B cell (primary cell): Measurements from ENCODE around the gene PRKX. TPM values are rescaled to one million over a fixed set of nuclear protein-coding genes. Genes with fewer than 3 reads are reported as not detected.

Source experiments
- ATAC-seq: fragments of 200-7000 bp; cut with Tn5 transposase; one replicate; pipeline ENCODE4 v1.10.0; 2021; ENCODE audit warnings: low read depth, mild to moderate bottlenecking, moderate number of reproducible peaks, moderate library complexity
- CTCF ChIA-PET: fragments of 350-600 bp; sonication (Branson Sonifier 250); formaldehyde crosslinking; loops from one replicate; lab custom pipeline; 2021; ENCODE audit warnings: antibody characterized with exemption, inconsistent platforms; lab: Charles Lee
- POLR2A ChIA-PET: fragments of 350-600 bp; sonication (Branson Sonifier 250); formaldehyde crosslinking; loops from one replicate; lab custom pipeline; 2021; ENCODE audit warnings: antibody characterized with exemption; lab: Charles Lee
- DNase-seq: peaks from one replicate; pipeline ENCODE4 v3.0.0; 2013
- H2AFZ ChIP-seq: 2 replicates; pipeline ENCODE4 v1.6.1; 2012; ENCODE audit warnings: mild to moderate bottlenecking, low read depth, low read length; ENCODE audit not compliant: insufficient read depth, poor library complexity, severe bottlenecking
- H3K27ac ChIP-seq, 2 donors: 1 replicate in 1 of 2; 2 replicates in 1 of 2; pipeline ENCODE4 v1.5.1; 2012 to 2013; ENCODE audit warnings: low read length in 2 of 2, mild to moderate bottlenecking in 2 of 2, moderate library complexity in 1 of 2
- H3K27me3 ChIP-seq, 4 experiments: fragments of 200-600 bp in 1 of 4; sonication (generic) in 1 of 4; replicated peaks in 1 of 4; 1 replicate in 2 of 4; 2 replicates in 2 of 4; pipeline versions ENCODE4 v1.6.1 to v1.7.0; 2013 to 2016; ENCODE audit warnings: low read length in 3 of 4, mild to moderate bottlenecking in 2 of 4, mixed read lengths in 1 of 4, moderate library complexity in 1 of 4; ENCODE audit not compliant: insufficient read depth in 4 of 4, control insufficient read depth in 3 of 4; ENCODE audit errors: control extremely low read depth in 1 of 4
- H3K36me3 ChIP-seq, 2 experiments: replicated peaks in 1 of 2; 1 replicate in 1 of 2; 2 replicates in 1 of 2; pipeline versions ENCODE4 v1.6.1 to v1.7.1; 2013; ENCODE audit warnings: low read length in 1 of 2; ENCODE audit not compliant: insufficient read depth in 2 of 2, control insufficient read depth in 1 of 2; ENCODE audit errors: control extremely low read depth in 1 of 2, extremely low read depth in 1 of 2
- H3K4me1 ChIP-seq, 2 donors: fragments of 200-600 bp in 1 of 2; sonication (generic) in 1 of 2; 1 replicate in 1 of 2; 2 replicates in 1 of 2; pipeline versions ENCODE4 v1.5.1 to v1.6.1; 2013 to 2017; ENCODE audit warnings: low read length in 2 of 2; ENCODE audit not compliant: control insufficient read depth in 2 of 2, insufficient read depth in 2 of 2
- H3K4me2 ChIP-seq: replicated peaks from 2 replicates; pipeline ENCODE3; 2012; ENCODE audit warnings: mild to moderate bottlenecking, low read depth, low read length; ENCODE audit not compliant: poor library complexity, severe bottlenecking
- H3K4me3 ChIP-seq, 5 experiments: fragments of 200-600 bp in 1 of 5; sonication (generic) in 1 of 5; 1 replicate in 3 of 5; 2 replicates in 2 of 5; pipeline versions ENCODE4 v1.5.1 to v1.7.0; 2011 to 2016; ENCODE audit warnings: low read length in 4 of 5, mild to moderate bottlenecking in 4 of 5, low read depth in 2 of 5, control low read depth in 1 of 5, moderate library complexity in 1 of 5; ENCODE audit not compliant: insufficient read depth in 1 of 5; ENCODE audit errors: control extremely low read depth in 1 of 5, extremely low read depth in 1 of 5
- H3K79me2 ChIP-seq: fragments of 200-600 bp; sonication (generic); one replicate; pipeline ENCODE4 v1.6.0; 2016; ENCODE audit warnings: low read length; ENCODE audit not compliant: control insufficient read depth, insufficient read depth
- H3K9ac ChIP-seq: fragments of 200-600 bp; sonication (generic); 2 replicates; pipeline ENCODE4 v1.6.1; 2017; ENCODE audit warnings: mild to moderate bottlenecking, low read length, moderate library complexity
- H3K9me3 ChIP-seq, 3 donors: one replicate each; pipeline versions ENCODE4 v1.6.1 to v1.7.1; 2013; ENCODE audit warnings: low read length in 2 of 3; ENCODE audit not compliant: control insufficient read depth in 2 of 3, insufficient read depth in 1 of 3; ENCODE audit errors: control extremely low read depth in 1 of 3
- H4K20me1 ChIP-seq: 2 replicates; pipeline ENCODE4 v1.6.0; 2012; ENCODE audit warnings: mild to moderate bottlenecking, low read length; ENCODE audit not compliant: insufficient read depth, control insufficient read depth, poor library complexity, severe bottlenecking
- H3K27ac Mint-ChIP-seq: one replicate; pipeline ENCODE4 v1.8.0; 2021; ENCODE audit warnings: mixed read lengths
- H3K27me3 Mint-ChIP-seq: one replicate; pipeline ENCODE4 v1.8.0; 2021; ENCODE audit warnings: mixed read lengths
- H3K4me1 Mint-ChIP-seq: one replicate; pipeline ENCODE4 v1.8.0; 2021; ENCODE audit warnings: mixed read lengths
- H3K4me3 Mint-ChIP-seq: one replicate; pipeline ENCODE4 v1.8.0; 2021; ENCODE audit warnings: mixed read lengths
- H3K9me3 Mint-ChIP-seq: one replicate; pipeline ENCODE4 v1.8.0; 2022; ENCODE audit warnings: mixed read lengths; ENCODE audit not compliant: insufficient read depth
- EZH2 ChIP-seq: IDR thresholded peaks from 2 replicates; pipeline ENCODE4 v1.6.1; 2012; ENCODE audit warnings: borderline replicate concordance, low read depth, mild to moderate bottlenecking, moderate library complexity, low read length; ENCODE audit not compliant: insufficient read depth, poor library complexity, severe bottlenecking
- WGBS: methylation state at CpG from one replicate; pipeline ENCODE4 v1.1.5; 2013; ENCODE audit warnings: missing lambda C conversion rate; ENCODE audit not compliant: insufficient coverage; 5-methylcytosine and 5-hydroxymethylcytosine counted together
- intact Hi-C: fragments of 100-400 bp; cut with micrococcal nuclease; formaldehyde crosslinking; loops from one replicate; pipeline ENCODE4 v1.10.0; 2022
- polyA plus RNA-seq: library from polyadenylated mRNA; depleted of rRNA; stranded (reverse); fragments of >200 nt; gene quantifications from 2 replicates; pipeline ENCODE4 v1.2.3, GENCODE V29; 2012
- total RNA-seq, 2 donors: library from RNA; stranded (reverse); fragments of 120-200 nt in 1 of 2; gene quantifications; 1 replicate in 1 of 2; 2 replicates in 1 of 2; pipeline versions ENCODE4 v1.2.3 to v1.2.4, GENCODE V29; 2013 to 2022
- TF ChIP-seq, protein P1 (sequence below): fragments of 200-600 bp; IDR thresholded peaks from one replicate; pipeline ENCODE4 v1.8.0; 2022; ENCODE audit warnings: antibody characterized with exemption, mild to moderate bottlenecking

The PRKX gene
- total and polyA plus RNA-seq, 2 donors (not counting 1 experiment from before 2014, with no cell fraction given): 26.2 to 52.5 TPM

DNA sequence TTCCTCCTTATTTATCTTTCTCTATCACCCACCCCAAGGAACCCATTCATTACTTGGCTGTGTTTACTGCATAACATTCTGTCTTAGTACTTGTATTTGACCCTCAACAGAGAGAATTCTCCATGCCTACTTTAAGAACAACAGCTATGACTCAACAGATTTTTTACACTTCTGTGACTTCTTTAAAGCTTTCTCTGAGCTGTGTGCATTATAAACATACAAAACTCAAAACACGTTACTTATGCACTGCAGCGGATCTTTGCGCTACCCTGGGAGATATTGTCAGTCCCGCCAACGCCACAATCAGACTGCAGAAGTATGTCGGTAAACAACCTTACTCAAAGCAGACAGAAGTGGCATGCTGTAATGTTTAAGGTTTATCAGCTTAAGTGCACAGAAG lies 35.1 kb downstream of the PRKX start:
- no peak overlapping the region for H3K27ac Mint-ChIP-seq
- no peaks in the 10 kb centered on the region for H3K9me3 ChIP-seq
- no peak for DNase-seq
- ATAC-seq: no peak
- H3K4me2 ChIP-seq: no peak overlapping the region
- intact Hi-C loops: no loop called here
- H3K36me3 ChIP-seq: peaks cover 3 to 6% of the 10 kb centered on the region in 2 experiments
- no peak overlapping the region for H3K4me3 ChIP-seq
- POLR2A ChIA-PET: no interaction called here
- peaks cover 44% of the 10 kb centered on the region for H4K20me1 ChIP-seq
- no peaks in the 10 kb centered on the region for H3K9me3 Mint-ChIP-seq
- H3K4me1 Mint-ChIP-seq: peaks cover 10% of the 10 kb centered on the region
- no peaks in the 10 kb centered on the region for H3K27me3 Mint-ChIP-seq
- WGBS: no CpG with 5 or more reads among the region's 6 CpGs
- no peaks in the 10 kb centered on the region for H3K27me3 ChIP-seq
- CTCF ChIA-PET: no interaction called here
- no peak overlapping the region for H3K4me3 Mint-ChIP-seq
- no peak overlapping the region for H2AFZ ChIP-seq
- no peak overlapping the region for H3K27ac ChIP-seq
- H3K4me1 ChIP-seq: no peaks in the 10 kb centered on the region
- H3K79me2 ChIP-seq: peaks cover 52% of the 10 kb centered on the region
- no peak for TF ChIP-seq EZH2
- TF ChIP-seq, protein P1, sequence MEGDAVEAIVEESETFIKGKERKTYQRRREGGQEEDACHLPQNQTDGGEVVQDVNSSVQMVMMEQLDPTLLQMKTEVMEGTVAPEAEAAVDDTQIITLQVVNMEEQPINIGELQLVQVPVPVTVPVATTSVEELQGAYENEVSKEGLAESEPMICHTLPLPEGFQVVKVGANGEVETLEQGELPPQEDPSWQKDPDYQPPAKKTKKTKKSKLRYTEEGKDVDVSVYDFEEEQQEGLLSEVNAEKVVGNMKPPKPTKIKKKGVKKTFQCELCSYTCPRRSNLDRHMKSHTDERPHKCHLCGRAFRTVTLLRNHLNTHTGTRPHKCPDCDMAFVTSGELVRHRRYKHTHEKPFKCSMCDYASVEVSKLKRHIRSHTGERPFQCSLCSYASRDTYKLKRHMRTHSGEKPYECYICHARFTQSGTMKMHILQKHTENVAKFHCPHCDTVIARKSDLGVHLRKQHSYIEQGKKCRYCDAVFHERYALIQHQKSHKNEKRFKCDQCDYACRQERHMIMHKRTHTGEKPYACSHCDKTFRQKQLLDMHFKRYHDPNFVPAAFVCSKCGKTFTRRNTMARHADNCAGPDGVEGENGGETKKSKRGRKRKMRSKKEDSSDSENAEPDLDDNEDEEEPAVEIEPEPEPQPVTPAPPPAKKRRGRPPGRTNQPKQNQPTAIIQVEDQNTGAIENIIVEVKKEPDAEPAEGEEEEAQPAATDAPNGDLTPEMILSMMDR: no peak
- no peak overlapping the region for H3K9ac ChIP-seq

DNA sequence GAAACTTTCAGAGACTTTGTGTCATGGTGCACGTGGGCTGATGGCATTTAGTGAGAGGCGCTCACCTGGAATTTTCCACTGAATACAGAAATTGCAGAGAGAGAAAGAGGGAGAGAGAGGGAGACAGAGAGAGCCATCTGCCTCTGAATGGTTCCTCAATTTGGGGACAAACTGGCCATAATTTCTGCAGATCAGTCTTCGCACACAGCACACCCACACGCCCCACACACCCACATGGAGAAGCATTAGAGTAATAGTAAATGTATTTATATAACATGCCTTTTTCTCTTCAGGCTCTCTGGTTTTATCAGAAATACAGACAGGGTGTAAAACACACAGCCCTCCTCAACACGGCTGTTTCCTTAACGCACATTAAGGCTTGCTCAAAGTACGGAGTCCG lies 38.6 kb downstream of the PRKX start:
- WGBS: 90% methylated on average over 2 of the region's 8 CpGs
- ChIA-PET CTCF (no interaction called here), POLR2A (no interaction called here)
- intact Hi-C loops: no loop called here
- peaks cover 10% of the 10 kb centered on the region for H3K4me1 Mint-ChIP-seq
- Histone ChIP-seq H3K4me1 (no peaks in the 10 kb centered on the region), H3K4me2 (no peak overlapping the region), H3K36me3 (peaks cover 3 to 21% of the 10 kb centered on the region in 2 experiments), H3K4me3 (no peak overlapping the region), H4K20me1 (peaks cover 29% of the 10 kb centered on the region), H3K27ac (no peak overlapping the region), H3K9ac (no peak overlapping the region), H3K27me3 (no peaks in the 10 kb centered on the region), H2AFZ (no peak overlapping the region), H3K9me3 (no peaks in the 10 kb centered on the region), H3K79me2 (peaks cover 33% of the 10 kb centered on the region)
- ATAC-seq: no peak
- H3K9me3 Mint-ChIP-seq: no peaks in the 10 kb centered on the region
- TF ChIP-seq, protein P1: no peak
- TF ChIP-seq EZH2: no peak
- H3K27ac Mint-ChIP-seq: no peak overlapping the region
- no peaks in the 10 kb centered on the region for H3K27me3 Mint-ChIP-seq
- H3K4me3 Mint-ChIP-seq: no peak overlapping the region
- DNase-seq: no peak
